HL-60/S4 treated with phorbol 12-myristate 13-acetate at 8.2 ng/mL for 4 days and 3 days (cell line): Measurements from ENCODE around the gene PCDHGB3.
"Not testable (repeated sequence)": the region's sequence is repeated elsewhere in the genome, so short reads cannot be mapped to it uniquely, and the experiment has no call there.

ENCODE experiments used
- in situ Hi-C: fragments of 300-500 bp; cut with MboI; formaldehyde crosslinking; loops from 2 replicates; pipeline ENCODE4 v1.15.0; 2022; ENCODE audit warnings: low sequenced_read_pairs

Gene PCDHGB3

DNA sequence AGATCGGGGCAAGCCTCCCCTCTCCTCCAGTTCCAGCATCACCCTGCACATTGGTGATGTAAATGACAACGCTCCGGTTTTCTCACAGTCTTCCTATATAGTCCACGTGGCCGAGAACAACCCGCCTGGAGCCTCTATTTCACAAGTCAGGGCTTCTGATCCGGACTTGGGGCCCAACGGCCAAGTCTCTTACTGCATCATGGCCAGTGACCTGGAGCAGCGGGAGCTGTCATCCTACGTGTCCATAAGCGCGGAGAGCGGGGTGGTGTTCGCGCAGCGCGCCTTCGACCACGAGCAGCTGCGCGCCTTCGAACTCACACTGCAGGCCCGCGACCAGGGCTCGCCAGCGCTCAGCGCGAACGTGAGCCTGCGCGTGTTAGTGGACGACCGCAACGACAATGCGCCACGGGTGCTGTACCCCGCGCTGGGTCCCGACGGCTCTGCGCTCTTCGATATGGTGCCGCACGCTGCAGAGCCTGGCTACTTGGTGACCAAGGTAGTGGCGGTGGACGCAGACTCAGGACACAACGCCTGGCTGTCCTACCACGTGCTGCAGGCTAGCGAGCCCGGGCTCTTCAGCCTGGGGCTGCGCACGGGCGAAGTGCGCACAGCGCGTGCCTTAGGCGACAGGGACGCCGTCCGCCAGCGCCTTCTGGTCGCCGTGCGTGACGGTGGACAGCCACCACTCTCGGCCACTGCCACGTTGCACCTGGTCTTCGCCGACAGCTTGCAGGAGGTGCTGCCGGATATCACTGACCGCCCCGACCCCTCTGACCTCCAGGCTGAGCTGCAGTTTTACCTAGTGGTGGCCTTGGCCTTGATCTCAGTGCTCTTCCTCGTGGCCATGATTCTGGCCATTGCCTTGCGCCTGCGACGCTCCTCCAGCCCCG is 19.4 kb downstream of the PCDHGB3 start:
- in situ Hi-C loops, result no loop called here

DNA sequence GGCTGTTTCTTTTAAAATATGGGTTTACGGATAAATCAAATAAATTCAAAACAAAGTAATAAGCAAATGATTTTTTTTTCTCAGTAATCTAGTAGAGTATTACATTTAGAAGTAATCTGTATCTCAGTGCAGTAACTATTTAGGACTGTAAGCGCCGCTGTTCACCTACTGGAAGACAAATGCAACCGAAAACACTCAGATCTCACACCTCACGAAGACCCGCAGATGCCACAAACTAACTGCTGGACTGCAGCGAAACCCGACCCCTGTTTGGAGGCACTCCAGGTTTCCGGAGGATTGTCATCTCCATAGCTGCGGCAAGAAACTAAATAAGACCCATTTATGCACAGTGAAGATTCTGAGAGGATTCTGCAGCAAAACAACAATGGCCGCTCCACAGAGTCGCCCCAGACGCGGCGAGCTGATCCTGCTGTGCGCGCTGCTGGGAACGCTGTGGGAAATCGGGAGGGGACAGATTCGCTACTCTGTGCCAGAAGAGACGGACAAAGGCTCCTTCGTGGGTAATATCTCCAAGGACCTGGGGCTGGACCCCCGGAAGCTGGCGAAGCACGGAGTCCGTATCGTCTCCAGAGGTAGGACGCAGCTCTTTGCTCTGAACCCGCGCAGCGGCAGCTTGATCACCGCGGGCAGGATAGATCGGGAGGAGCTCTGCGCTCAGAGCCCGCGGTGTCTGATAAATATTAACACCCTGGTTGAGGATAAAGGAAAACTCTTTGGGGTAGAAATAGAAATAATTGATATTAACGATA is 22.6 kb downstream of the PCDHGB3 start, which contains the start of gene PCDHGA8:
Gene PCDHGA8, plus strand, starts transcription at position 205 of the 770 bp plus-strand sequence. Its CDS starts 181 bp downstream, at position 386.
- in situ Hi-C loops, result no loop called here

DNA sequence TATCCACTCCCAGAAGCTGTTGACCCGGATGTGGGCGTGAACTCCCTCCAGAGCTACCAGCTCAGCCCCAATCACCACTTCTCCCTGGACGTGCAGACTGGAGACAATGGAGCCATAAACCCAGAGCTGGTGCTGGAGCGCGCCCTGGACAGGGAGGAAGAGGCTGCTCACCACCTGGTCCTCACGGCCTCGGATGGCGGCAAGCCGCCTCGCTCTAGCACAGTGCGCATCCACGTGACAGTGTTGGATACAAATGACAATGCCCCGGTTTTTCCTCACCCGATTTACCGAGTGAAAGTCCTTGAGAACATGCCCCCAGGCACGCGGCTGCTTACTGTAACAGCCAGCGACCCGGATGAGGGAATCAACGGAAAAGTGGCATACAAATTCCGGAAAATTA is 23.2 kb downstream of the PCDHGB3 start:
- in situ Hi-C loops, result no loop called here

DNA sequence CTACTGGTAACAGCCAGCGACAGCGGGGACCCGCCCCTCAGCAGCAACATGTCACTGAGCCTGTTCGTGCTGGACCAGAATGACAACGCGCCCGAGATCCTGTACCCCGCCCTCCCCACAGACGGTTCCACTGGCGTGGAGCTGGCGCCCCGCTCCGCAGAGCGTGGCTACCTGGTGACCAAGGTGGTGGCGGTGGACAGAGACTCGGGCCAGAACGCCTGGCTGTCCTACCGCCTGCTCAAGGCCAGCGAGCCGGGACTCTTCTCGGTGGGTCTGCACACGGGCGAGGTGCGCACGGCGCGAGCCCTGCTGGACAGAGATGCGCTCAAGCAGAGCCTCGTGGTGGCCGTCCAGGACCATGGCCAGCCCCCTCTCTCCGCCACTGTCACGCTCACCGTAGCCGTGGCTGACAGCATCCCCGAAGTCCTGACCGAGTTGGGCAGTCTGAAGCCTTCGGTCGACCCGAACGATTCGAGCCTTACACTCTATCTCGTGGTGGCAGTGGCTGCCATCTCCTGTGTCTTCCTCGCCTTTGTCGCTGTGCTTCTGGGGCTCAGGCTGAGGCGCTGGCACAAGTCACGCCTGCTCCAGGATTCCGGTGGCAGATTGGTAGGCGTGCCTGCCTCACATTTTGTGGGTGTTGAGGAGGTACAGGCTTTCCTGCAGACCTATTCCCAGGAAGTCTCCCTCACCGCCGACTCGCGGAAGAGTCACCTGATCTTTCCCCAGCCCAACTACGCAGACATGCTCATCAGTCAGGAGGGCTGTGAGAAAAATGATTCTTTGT is 24.6 kb downstream of the PCDHGB3 start:
- in situ Hi-C loops, result not testable (repeated sequence)

DNA sequence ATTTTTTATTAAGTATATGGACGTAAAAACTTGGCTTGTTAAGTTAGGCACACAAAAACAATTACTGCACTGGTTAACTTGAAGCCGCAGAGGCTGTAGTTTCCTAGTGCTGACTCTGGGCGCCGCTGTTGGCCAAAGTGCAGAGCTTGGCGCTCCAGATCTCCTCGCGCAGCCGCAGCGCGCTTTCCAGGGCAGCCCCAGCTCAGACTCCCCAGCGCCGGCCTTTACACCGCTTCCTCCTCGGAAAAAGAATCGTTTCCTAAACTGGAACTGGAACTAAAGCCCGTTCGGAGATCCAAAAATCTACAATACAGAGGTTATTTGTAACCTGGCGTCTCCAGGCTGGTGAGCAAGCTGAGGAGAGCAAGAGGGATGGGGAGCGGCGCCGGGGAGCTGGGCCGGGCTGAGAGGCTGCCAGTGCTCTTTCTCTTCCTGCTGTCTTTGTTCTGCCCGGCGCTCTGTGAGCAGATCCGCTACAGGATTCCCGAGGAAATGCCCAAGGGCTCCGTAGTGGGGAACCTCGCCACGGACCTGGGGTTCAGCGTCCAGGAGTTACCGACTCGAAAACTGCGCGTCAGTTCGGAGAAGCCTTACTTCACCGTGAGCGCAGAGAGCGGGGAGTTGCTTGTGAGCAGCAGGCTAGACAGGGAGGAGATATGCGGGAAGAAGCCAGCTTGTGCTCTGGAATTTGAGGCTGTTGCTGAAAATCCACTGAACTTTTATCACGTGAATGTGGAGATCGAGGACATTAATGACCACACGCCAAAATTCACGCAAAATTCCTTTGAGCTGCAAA is 27.9 kb downstream of the PCDHGB3 start, which contains the start of gene PCDHGB5:
Gene PCDHGB5, plus strand, starts transcription at position 192 of the 796 bp plus-strand sequence. Its CDS starts 181 bp downstream, at position 373.
- in situ Hi-C loops, result not testable (repeated sequence)

DNA sequence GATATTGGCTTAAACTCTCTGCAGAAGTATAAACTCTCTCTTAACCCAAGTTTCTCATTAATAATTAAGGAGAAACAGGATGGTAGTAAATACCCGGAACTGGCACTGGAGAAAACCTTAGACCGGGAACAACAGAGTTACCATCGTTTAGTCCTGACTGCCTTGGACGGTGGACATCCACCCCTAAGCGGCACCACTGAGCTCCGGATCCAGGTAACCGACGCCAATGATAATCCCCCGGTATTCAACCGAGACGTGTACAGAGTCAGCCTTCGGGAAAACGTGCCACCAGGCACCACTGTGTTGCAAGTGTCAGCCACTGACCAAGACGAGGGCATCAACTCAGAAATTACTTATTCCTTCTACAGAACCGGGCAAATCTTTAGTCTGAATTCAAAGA is 28.6 kb downstream of the PCDHGB3 start:
- in situ Hi-C loops, result no loop called here

DNA sequence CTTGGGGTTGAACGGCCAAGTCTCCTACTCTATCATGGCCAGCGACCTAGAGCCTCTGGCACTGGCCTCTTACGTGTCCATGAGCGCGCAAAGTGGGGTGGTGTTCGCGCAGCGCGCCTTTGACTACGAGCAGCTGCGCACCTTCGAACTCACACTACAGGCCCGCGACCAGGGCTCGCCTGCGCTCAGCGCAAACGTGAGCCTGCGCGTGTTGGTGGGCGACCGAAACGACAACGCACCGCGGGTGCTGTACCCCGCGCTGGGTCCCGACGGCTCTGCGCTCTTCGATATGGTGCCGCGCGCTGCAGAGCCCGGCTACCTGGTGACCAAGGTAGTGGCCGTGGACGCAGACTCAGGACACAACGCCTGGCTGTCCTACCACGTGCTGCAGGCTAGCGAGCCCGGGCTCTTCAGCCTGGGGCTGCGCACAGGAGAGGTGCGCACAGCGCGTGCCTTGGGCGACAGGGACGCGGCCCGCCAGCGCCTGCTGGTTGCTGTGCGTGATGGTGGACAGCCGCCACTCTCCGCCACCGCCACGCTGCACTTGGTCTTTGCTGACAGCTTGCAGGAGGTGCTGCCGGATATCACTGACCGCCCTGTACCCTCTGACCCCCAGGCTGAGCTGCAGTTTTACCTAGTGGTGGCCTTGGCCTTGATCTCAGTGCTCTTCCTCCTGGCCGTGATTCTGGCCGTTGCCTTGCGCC is 29.7 kb downstream of the PCDHGB3 start:
- in situ Hi-C loops, result no loop called here

DNA sequence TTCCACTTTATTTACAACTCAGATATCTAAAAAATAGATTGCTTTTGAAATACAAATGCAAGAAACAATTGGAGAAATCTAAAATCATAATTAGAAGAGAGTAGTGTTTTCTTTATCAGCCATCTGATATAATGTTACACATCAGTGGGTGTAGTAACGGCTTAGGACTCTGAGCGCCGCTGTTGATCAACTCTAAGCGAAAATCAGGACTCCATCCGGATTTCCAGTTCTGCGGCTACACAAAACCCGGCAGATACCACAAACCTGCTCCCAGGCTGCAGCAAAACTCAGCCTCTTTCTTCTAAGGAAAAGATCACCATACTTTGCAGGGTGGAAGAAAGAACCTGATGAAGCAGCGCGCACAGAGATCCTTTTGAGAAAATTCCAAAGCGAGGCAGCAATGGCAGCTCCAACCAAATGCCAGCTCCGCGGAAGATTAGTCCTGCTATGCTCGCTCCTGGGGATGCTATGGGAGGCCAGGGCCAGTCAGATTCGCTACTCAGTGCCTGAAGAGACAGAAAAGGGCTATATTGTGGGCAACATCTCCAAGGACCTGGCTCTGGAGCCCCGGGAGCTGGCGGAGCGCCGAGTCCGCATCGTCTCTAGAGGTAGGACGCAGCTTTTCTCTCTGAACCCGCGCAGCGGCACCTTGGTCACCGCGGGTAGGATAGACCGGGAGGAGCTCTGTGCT is 32.7 kb downstream of the PCDHGB3 start, which contains the start of gene PCDHGA9:
Gene PCDHGA9, plus strand, starts transcription at position 226 of the 691 bp plus-strand sequence. Its CDS starts 175 bp downstream, at position 401.
- in situ Hi-C loops, result no loop called here

DNA sequence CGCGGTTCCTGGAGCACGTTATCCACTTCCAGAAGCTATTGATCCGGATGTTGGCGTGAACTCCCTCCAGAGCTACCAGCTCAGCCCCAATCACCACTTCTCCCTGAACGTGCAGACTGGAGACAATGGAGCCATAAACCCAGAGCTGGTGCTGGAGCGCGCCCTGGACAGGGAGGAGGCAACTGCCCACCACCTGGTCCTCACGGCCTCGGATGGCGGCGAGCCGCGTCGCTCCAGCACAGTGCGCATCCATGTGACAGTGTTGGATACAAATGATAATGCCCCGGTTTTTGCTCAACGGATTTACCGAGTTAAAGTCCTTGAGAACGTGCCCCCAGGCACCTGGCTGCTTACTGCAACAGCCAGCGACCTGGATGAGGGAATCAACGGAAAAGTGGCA is 33.3 kb downstream of the PCDHGB3 start:
- in situ Hi-C loops, result no loop called here

DNA sequence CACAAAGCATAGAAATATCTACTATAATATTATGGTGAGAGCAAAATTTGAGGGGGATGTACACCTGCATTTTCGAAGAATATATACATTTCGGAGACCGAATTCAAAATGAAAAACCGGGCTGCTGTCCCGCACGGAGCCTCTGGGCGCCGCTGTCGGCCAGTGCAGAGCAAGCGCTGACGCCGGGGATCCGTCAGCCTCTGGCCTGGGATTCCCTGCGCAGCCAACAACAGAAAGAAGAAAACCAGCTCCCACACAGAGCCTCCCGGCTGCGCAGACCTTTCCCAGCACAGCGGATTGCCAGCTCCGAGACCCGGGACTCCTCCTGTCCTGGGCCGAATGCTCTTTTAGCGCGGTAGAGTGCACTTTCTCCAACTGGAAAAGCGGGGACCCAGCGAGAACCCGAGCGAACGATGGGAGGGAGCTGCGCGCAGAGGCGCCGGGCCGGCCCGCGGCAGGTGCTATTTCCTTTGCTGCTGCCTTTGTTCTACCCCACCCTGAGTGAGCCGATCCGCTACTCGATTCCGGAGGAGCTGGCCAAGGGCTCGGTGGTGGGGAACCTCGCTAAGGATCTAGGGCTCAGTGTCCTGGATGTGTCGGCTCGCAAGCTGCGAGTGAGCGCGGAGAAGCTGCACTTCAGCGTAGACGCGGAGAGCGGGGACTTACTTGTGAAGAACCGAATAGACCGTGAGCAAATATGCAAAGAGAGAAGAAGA is 37.9 kb downstream of the PCDHGB3 start, which contains the start of gene PCDHGB6:
Gene PCDHGB6, plus strand, starts transcription at position 232 of the 716 bp plus-strand sequence. Its CDS starts 182 bp downstream, at position 414.
- in situ Hi-C loops, result not testable (repeated sequence)

DNA sequence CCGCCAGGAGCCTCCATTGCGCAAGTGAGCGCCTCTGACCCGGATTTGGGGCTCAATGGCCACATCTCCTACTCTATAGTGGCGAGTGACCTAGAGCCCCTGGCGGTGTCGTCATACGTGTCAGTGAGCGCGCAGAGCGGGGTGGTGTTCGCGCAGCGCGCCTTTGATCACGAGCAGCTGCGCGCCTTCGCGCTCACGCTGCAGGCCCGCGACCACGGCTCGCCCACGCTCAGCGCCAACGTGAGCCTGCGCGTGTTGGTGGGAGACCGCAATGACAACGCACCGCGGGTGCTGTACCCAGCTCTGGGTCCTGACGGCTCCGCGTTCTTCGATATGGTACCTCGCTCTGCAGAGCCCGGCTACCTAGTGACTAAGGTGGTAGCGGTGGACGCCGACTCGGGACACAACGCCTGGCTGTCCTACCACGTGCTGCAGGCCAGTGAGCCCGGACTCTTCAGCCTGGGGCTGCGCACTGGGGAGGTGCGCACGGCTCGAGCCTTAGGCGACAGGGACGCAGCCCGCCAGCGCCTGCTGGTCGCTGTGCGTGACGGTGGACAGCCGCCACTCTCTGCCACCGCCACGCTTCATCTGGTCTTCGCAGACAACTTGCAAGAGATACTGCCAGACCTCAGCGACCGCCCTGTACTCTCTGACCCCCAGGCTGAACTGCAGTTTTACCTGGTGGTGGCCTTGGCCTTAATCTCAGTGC is 39.7 kb downstream of the PCDHGB3 start:
- in situ Hi-C loops, result loop anchor here (10.0 kb wide), 2 partner anchors 115 to 145 kb away; no protein-coding TSS in a partner anchor

DNA sequence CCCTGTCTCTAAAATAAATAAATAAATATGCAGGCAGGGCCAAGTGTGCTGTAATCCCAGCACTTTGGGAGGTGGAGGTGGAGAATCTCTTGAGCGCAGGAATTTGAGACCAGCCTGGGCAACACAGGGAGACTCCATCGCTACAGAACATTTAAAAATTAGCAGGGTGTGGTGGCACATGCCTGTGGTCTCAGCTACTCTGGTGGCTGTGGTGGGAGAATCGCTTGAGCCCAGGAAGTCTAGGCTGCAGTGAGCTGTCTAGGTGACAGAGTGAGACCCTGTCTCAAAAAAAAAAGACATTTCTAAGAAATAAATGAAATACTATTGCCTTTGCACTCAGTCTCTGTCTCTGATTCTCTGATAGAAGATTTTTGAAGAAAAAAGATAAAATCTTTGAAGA is 41.5 kb downstream of the PCDHGB3 start:
- in situ Hi-C loops, result loop anchor here (10.0 kb wide), 2 partner anchors 113 to 143 kb away; no protein-coding TSS in a partner anchor

DNA sequence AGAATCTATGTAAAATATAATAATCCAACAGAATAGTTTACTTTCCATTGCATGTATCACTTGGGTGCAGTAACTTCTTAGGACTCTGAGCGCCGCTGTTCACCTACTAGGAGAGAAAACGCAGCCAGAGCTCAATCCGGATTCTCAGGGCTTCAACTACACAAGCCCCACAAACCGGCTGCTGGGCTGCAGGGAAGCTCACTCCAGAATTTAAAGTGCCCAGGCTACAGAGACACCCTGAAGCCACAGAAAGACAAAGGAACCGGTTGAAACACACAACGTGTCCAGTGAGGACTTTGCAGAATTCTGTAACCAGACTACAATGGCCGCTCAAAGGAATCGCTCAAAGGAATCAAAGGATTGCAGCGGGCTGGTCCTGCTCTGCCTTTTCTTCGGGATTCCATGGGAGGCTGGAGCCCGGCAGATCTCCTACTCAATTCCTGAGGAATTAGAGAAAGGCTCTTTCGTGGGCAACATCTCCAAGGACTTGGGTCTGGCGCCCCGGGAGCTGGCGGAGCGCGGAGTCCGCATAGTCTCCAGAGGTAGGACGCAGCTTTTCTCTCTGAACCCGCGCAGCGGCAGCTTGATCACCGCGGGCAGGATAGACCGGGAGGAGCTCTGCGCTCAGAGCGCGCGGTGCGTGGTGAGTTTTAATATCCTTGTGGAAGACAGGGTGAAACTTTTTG is 43.0 kb downstream of the PCDHGB3 start, which contains the start of gene PCDHGA10:
Gene PCDHGA10, plus strand, starts transcription at position 134 of the 686 bp plus-strand sequence. Its CDS starts 189 bp downstream, at position 323.
- in situ Hi-C loops, result loop anchor here (10.0 kb wide), 2 partner anchors 112 to 142 kb away; no protein-coding TSS in a partner anchor

DNA sequence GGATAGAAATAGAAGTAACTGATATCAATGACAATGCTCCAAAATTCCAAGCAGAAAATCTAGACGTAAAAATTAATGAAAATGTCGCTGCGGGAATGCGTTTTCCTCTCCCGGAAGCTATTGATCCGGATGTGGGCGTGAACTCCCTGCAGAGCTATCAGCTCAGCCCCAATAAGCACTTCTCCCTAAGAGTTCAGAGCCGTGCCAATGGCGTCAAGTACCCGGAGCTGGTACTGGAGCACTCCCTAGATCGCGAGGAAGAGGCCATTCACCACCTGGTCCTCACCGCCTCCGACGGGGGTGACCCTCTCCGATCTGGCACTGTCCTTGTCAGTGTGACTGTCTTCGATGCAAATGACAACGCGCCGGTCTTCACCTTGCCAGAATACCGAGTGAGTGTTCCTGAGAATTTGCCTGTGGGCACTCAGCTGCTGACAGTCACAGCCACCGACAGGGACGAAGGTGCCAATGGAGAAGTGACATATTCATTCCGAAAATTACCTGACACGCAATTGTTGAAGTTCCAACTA is 43.6 kb downstream of the PCDHGB3 start:
- in situ Hi-C loops, result loop anchor here (10.0 kb wide), 2 partner anchors 111 to 141 kb away; no protein-coding TSS in a partner anchor

DNA sequence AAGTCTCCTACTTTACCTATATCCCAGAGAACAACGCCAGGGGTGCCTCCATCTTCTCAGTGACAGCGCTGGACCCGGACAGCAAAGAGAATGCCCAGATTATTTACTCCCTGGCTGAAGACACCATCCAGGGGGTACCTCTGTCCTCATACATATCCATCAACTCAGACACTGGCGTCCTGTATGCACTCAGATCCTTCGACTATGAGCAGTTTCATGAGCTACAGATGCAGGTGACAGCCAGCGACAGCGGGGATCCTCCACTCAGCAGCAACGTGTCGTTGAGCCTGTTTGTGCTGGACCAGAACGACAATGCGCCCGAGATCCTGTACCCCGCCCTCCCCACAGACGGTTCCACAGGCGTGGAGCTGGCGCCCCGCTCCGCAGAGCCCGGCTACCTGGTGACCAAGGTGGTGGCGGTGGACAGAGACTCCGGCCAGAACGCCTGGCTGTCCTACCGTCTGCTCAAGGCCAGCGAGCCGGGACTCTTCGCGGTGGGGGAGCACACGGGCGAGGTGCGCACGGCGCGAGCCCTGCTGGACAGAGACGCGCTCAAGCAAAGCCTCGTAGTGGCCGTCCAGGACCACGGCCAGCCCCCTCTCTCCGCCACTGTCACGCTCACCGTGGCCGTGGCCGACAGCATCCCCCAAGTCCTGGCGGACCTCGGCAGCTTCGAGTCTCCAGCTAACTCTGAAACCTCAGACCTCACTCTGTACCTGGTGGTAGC is 44.7 kb downstream of the PCDHGB3 start:
- in situ Hi-C loops, result loop anchor here (10.0 kb wide), 2 partner anchors 110 to 140 kb away; no protein-coding TSS in a partner anchor
